ENCODE measurements around the gene ACER1. TPM values are rescaled to one million over a fixed set of nuclear protein-coding genes. Genes with fewer than 3 reads are reported as not detected.

ACER1 gene
- total and polyA plus RNA-seq, 2 of the 13 experiments (the other 11 are each of a cell fraction or from before 2014, with no cell fraction given) = not detected

GRCh38 chr19:6372594-6373095 is 39.2 kb upstream of the ACER1 start, which contains the start of gene ALKBH7 (continued):
- TF ChIP-seq BCLAF1 (IDR thresholded peaks at IDR 0.05) (no peak), PLRG1 (conservative IDR thresholded peaks at IDR 0.05) (no peak), ZNF253 (CRISPR knock-in tag; IDR thresholded peaks at IDR 0.05; ENCODE audit: borderline replicate concordance) (peak; percentile 89; the same call in 1 of the 2 replicates), MIXL1 (CRISPR knock-in tag; IDR thresholded peaks at IDR 0.05) (no peak), TCF7L2 (IDR thresholded peaks at IDR 0.05; ENCODE audit: low read depth, low read length) (no peak), ZNF720 (CRISPR knock-in tag; IDR thresholded peaks at IDR 0.05) (no peak), ARNT (IDR thresholded peaks at IDR 0.05) (no peak), ZKSCAN8 (CRISPR knock-in tag; IDR thresholded peaks at IDR 0.05; ENCODE audit: borderline replicate concordance) (no peak), DRAP1 (CRISPR knock-in tag; IDR thresholded peaks at IDR 0.05) (peak; percentile 92), BRF2 (CRISPR knock-in tag; IDR thresholded peaks at IDR 0.05) (0 out of 2 replicates have a peak, but pooled peaks have one; percentile 48), CHCHD3 (CRISPR knock-in tag; IDR thresholded peaks at IDR 0.05) (0 out of 2 replicates have a peak, but pooled peaks have one; percentile 48), HNRNPL (IDR thresholded peaks at IDR 0.05; ENCODE audit: low read depth, low read length) (0 out of 2 replicates have a peak, but pooled peaks have one; percentile 51), ATF1 (CRISPR knock-in tag; IDR thresholded peaks at IDR 0.05) (no peak; the same call in 1 of the 2 replicates), ZSCAN21 (CRISPR knock-in tag; IDR thresholded peaks at IDR 0.05; ENCODE audit: borderline replicate concordance) (peak; percentile 92), THAP8 (CRISPR knock-in tag; IDR thresholded peaks at IDR 0.05; ENCODE audit: borderline replicate concordance) (no peak)
- TF ChIP-seq, protein P1, sequence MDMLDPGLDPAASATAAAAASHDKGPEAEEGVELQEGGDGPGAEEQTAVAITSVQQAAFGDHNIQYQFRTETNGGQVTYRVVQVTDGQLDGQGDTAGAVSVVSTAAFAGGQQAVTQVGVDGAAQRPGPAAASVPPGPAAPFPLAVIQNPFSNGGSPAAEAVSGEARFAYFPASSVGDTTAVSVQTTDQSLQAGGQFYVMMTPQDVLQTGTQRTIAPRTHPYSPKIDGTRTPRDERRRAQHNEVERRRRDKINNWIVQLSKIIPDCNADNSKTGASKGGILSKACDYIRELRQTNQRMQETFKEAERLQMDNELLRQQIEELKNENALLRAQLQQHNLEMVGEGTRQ (IDR thresholded peaks at IDR 0.05; ENCODE audit: low read depth, low read length) = no peak
- TF ChIP-seq, protein P1 (CRISPR knock-in tag; IDR thresholded peaks at IDR 0.05; ENCODE audit: borderline replicate concordance) = no peak
- TF ChIP-seq, protein P2, sequence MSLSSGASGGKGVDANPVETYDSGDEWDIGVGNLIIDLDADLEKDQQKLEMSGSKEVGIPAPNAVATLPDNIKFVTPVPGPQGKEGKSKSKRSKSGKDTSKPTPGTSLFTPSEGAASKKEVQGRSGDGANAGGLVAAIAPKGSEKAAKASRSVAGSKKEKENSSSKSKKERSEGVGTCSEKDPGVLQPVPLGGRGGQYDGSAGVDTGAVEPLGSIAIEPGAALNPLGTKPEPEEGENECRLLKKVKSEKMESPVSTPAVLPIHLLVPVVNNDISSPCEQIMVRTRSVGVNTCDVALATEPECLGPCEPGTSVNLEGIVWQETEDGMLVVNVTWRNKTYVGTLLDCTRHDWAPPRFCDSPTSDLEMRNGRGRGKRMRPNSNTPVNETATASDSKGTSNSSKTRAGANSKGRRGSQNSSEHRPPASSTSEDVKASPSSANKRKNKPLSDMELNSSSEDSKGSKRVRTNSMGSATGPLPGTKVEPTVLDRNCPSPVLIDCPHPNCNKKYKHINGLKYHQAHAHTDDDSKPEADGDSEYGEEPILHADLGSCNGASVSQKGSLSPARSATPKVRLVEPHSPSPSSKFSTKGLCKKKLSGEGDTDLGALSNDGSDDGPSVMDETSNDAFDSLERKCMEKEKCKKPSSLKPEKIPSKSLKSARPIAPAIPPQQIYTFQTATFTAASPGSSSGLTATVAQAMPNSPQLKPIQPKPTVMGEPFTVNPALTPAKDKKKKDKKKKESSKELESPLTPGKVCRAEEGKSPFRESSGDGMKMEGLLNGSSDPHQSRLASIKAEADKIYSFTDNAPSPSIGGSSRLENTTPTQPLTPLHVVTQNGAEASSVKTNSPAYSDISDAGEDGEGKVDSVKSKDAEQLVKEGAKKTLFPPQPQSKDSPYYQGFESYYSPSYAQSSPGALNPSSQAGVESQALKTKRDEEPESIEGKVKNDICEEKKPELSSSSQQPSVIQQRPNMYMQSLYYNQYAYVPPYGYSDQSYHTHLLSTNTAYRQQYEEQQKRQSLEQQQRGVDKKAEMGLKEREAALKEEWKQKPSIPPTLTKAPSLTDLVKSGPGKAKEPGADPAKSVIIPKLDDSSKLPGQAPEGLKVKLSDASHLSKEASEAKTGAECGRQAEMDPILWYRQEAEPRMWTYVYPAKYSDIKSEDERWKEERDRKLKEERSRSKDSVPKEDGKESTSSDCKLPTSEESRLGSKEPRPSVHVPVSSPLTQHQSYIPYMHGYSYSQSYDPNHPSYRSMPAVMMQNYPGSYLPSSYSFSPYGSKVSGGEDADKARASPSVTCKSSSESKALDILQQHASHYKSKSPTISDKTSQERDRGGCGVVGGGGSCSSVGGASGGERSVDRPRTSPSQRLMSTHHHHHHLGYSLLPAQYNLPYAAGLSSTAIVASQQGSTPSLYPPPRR (CRISPR knock-in tag; IDR thresholded peaks at IDR 0.05; ENCODE audit: borderline replicate concordance) = no peak
